Gastroesophageal sphincter (tissue), 3 donors: ENCODE data around the gene PPP1R16B.

ENCODE experiments used
- EP300 ChIP-seq: sonication (generic); formaldehyde crosslinking; IDR thresholded peaks from one replicate; pipeline ENCODE4 v1.6.1; 2017; ENCODE audit warnings: antibody characterized with exemption, mild to moderate bottlenecking
- POLR2AphosphoS5 ChIP-seq: sonication (generic); formaldehyde crosslinking; IDR thresholded peaks from one replicate; pipeline ENCODE4 v1.6.1; 2017; ENCODE audit warnings: antibody characterized with exemption
- TF ChIP-seq, protein P1 (sequence below), 4 experiments: fragments of 200-600 bp in 2 of 4; fragments of 450-650 bp in 2 of 4; sonication (generic) in 1 of 4; IDR thresholded peaks; one replicate each; pipeline ENCODE4 v1.5.1; 2017 to 2019; ENCODE audit warnings: antibody characterized with exemption in 4 of 4, mild to moderate bottlenecking in 2 of 4, moderate library complexity in 2 of 4

DNA sequence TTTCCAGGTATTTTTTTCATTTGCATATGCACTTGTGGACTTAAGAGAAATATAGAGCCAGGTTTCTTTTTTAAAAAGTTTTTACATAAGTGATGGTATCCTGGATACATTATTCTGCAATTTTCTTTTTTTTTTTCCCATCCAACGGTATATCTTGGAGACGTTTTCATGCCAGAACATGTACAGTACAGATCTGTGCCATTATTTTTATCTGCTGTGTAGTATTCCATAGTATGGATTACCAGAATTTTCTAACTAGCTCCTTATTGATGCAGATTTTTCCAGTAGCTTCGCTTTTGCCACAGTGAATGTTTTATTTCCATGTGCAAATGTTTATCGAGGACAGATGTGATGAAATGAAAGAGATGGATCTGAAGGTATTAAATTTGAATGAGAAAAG, 34.1 kb downstream of the PPP1R16B start:
- TF ChIP-seq, protein P1, sequence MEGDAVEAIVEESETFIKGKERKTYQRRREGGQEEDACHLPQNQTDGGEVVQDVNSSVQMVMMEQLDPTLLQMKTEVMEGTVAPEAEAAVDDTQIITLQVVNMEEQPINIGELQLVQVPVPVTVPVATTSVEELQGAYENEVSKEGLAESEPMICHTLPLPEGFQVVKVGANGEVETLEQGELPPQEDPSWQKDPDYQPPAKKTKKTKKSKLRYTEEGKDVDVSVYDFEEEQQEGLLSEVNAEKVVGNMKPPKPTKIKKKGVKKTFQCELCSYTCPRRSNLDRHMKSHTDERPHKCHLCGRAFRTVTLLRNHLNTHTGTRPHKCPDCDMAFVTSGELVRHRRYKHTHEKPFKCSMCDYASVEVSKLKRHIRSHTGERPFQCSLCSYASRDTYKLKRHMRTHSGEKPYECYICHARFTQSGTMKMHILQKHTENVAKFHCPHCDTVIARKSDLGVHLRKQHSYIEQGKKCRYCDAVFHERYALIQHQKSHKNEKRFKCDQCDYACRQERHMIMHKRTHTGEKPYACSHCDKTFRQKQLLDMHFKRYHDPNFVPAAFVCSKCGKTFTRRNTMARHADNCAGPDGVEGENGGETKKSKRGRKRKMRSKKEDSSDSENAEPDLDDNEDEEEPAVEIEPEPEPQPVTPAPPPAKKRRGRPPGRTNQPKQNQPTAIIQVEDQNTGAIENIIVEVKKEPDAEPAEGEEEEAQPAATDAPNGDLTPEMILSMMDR (IDR thresholded peaks at IDR 0.05) = no peak
- no peak for TF ChIP-seq EP300
- TF ChIP-seq POLR2AphosphoS5 = no peak
